ENCODE measurements around the gene SHC2. TPM values are rescaled to one million over a fixed set of nuclear protein-coding genes. Genes with fewer than 3 reads are reported as not detected.
"Not testable (repeated sequence)": the region's sequence is repeated elsewhere in the genome, so short reads cannot be mapped to it uniquely, and the experiment has no call there.

The SHC2 gene
- total RNA-seq, 2 experiments from 2014 or later, result not detected

- Mint-ChIP-seq H3K9me3 (peaks cover 7% of the 10 kb centered on the region), H3K4me3 (no peak overlapping the region), H3K27ac (no peak overlapping the region), H3K36me3 (ENCODE audit: low read depth) (no peaks in the 10 kb centered on the region), H3K27me3 (no peaks in the 10 kb centered on the region), H3K4me1 (no peaks in the 10 kb centered on the region)
- DNase-seq, result no peak
- CTCF ChIA-PET, result no interaction called here
- POLR2A ChIA-PET, result no interaction called here
These were observed 32.7 kb downstream of the SHC2 start for GRCh38 chr19:428149-428548.

DNA sequence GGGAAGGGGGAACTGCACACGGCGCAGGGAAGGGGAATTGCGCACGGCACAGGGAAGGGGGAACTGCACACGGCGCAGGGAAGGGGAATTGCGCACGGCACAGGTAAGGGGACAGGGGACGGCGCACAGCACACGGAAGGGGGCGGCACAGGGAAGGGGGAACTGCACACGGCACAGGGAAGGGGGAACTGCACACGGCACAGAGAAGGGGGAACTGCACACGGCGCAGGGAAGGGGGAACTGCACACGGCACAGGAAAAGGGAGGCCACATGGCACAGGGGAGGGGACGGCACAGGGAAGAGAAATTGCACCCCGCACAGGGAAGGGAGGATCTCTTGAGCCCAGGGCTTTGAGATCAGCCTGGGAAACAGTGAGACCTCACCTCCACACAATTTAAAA is 33.2 kb downstream of the SHC2 start:
- H3K27ac Mint-ChIP-seq; CTCF ChIA-PET; H3K36me3 Mint-ChIP-seq (ENCODE audit: low read depth); H3K4me1 Mint-ChIP-seq; DNase-seq; H3K9me3 Mint-ChIP-seq; POLR2A ChIA-PET; H3K27me3 Mint-ChIP-seq; H3K4me3 Mint-ChIP-seq: not testable (repeated sequence)

- Mint-ChIP-seq H3K4me1 (no peaks in the 10 kb centered on the region), H3K4me3 (no peak overlapping the region), H3K27me3 (no peaks in the 10 kb centered on the region), H3K27ac (no peak overlapping the region), H3K36me3 (ENCODE audit: low read depth) (no peaks in the 10 kb centered on the region), H3K9me3 (peaks cover 7% of the 10 kb centered on the region)
- ChIA-PET CTCF (no interaction called here), POLR2A (no interaction called here)
- no peak for DNase-seq
These were observed 33.9 kb downstream of the SHC2 start for GRCh38 chr19:426725-427445.

DNA sequence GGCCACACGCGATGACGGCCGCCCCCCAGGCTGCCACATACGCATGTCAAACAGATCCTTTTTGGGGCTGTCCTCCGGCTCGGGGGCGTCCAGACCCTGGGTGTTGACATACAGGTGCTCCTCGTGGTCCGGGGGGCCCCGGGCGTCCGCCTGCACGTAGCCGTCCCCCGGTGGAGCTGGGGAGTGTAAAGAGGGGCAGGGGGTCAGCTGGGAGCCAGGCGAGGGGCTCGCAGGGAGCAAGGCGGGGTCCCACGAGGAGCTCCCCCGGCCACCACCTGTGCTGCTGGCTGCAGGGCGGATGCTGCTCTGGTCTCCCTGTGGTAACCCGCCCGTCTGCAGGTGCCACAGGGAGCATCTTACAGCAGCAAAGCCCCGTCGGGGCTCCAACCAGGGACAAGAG is 35.8 kb downstream of the SHC2 start:
- no peak for DNase-seq
- ChIA-PET POLR2A (no interaction called here), CTCF (no interaction called here)
- Mint-ChIP-seq H3K27me3 (no peaks in the 10 kb centered on the region), H3K36me3 (ENCODE audit: low read depth) (no peaks in the 10 kb centered on the region), H3K4me3 (no peak overlapping the region), H3K27ac (no peak overlapping the region), H3K4me1 (no peaks in the 10 kb centered on the region), H3K9me3 (no peaks in the 10 kb centered on the region)

DNA sequence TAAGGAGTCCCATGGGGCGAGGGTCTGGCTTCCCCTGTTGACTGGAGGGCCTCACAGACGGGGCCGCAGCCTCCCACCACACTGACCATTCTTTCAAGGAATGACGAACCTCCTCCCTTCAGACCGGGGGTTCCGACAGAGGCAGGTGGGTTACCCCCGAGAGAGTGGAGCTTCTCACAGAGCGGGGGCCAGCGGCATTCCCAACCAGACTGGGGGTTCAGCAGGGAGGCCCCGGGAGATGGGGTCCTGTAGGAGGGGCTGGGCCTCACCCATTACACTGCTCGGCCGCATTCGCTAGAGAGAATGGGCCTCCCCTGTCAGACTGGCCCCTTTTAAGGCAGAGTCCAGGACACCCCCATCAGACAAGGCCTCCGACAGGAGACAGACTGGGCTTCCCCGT is 36.3 kb downstream of the SHC2 start:
- Mint-ChIP-seq H3K27ac (no peak overlapping the region), H3K27me3 (no peaks in the 10 kb centered on the region), H3K9me3 (no peaks in the 10 kb centered on the region), H3K4me1 (no peaks in the 10 kb centered on the region), H3K4me3 (no peak overlapping the region), H3K36me3 (ENCODE audit: low read depth) (no peaks in the 10 kb centered on the region)
- POLR2A ChIA-PET, result no interaction called here
- no peak for DNase-seq
- CTCF ChIA-PET, result no interaction called here

DNA sequence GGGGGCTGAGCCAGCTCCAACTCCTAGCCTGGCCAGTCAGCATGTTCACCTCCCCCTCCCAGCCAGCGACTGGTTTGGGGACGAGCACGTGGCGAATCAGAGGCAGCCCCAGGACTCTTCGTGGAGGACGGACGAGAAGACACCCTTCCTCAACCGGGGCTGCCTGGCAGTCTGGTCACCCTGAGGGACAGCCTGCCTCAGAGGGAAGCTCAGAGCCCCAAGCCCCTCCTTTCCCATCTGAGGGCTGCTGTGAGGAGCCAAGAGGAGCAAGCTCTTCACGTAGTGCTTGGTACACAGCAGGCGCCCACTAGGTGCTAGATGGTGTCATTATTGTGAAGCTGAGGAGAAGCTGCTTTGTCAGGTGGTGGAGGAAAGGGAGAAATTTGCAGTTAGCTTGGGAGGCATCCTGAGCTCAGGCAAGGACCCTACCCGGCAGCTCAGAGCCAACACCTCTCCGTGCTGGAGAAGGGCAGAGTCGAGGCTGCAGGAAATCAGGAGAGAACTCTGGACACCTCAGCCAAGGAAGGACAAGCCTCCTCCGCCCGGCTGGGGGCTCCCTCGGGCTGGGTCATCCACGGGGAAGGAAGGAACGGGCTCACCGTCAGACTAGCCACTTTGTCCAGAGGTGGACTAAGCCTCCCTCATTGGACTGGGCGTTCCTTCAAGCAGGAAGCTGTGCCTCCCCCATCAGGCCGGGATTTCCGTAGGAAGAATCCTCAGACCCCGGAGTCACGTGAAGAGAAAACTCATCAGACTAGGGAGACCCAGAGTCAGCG is 37.0 kb downstream of the SHC2 start:
- Mint-ChIP-seq H3K27ac (no peak overlapping the region), H3K4me1 (no peaks in the 10 kb centered on the region), H3K4me3 (no peak overlapping the region), H3K36me3 (ENCODE audit: low read depth) (no peaks in the 10 kb centered on the region), H3K9me3 (no peaks in the 10 kb centered on the region), H3K27me3 (no peaks in the 10 kb centered on the region)
- no peak for DNase-seq
- ChIA-PET CTCF (no interaction called here), POLR2A (no interaction called here)

DNA sequence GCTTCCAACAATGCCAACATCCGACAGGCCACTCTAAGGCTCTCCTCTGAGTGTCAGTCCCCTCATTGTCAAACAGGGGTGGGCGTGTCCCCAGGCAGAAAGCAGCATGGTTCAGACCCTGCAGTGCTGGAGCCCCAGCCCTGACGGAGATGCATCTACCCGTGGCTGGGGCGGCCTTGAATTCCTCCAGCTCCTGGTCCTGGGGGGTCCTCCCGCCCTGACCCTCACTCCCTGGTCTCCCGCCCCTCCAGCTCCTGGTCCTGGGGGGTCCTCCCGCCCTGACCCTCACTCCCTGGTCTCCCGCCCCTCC is 38.0 kb downstream of the SHC2 start:
- POLR2A ChIA-PET; H3K9me3 Mint-ChIP-seq; H3K27me3 Mint-ChIP-seq; H3K27ac Mint-ChIP-seq; H3K36me3 Mint-ChIP-seq (ENCODE audit: low read depth); CTCF ChIA-PET; H3K4me1 Mint-ChIP-seq; DNase-seq; H3K4me3 Mint-ChIP-seq: not testable (repeated sequence)

GRCh38 chr19:422213-422916 is 38.5 kb downstream of the SHC2 start:
- no peaks in the 10 kb centered on the region for H3K36me3 Mint-ChIP-seq (ENCODE audit: low read depth)
- no peaks in the 10 kb centered on the region for H3K9me3 Mint-ChIP-seq
- POLR2A ChIA-PET, result no interaction called here

GRCh38 chr19:419721-420515 is 40.9 kb downstream of the SHC2 start:
- Mint-ChIP-seq H3K4me1 (no peaks in the 10 kb centered on the region), H3K36me3 (ENCODE audit: low read depth) (no peaks in the 10 kb centered on the region), H3K9me3 (no peaks in the 10 kb centered on the region), H3K27me3 (no peaks in the 10 kb centered on the region), H3K4me3 (no peak overlapping the region), H3K27ac (no peak overlapping the region)
- ChIA-PET POLR2A (interaction anchor here (0.7 kb wide), 1 partner anchor 64 kb away, joined by 3 read pairs; no protein-coding TSS in a partner anchor), CTCF (no interaction called here)
- DNase-seq, result no peak

More at GRCh38 chr19:422213-422916, 38.5 kb downstream of the SHC2 start:
- CTCF ChIA-PET, result interaction anchor here (0.6 kb wide), 1 partner anchor 260 kb away, joined by 3 read pairs; no protein-coding TSS in a partner anchor
- H3K27ac Mint-ChIP-seq, result no peak overlapping the region
- H3K27me3 Mint-ChIP-seq, result no peaks in the 10 kb centered on the region
- H3K4me3 Mint-ChIP-seq, result no peak overlapping the region
- DNase-seq, result no peak
- no peaks in the 10 kb centered on the region for H3K4me1 Mint-ChIP-seq

DNA sequence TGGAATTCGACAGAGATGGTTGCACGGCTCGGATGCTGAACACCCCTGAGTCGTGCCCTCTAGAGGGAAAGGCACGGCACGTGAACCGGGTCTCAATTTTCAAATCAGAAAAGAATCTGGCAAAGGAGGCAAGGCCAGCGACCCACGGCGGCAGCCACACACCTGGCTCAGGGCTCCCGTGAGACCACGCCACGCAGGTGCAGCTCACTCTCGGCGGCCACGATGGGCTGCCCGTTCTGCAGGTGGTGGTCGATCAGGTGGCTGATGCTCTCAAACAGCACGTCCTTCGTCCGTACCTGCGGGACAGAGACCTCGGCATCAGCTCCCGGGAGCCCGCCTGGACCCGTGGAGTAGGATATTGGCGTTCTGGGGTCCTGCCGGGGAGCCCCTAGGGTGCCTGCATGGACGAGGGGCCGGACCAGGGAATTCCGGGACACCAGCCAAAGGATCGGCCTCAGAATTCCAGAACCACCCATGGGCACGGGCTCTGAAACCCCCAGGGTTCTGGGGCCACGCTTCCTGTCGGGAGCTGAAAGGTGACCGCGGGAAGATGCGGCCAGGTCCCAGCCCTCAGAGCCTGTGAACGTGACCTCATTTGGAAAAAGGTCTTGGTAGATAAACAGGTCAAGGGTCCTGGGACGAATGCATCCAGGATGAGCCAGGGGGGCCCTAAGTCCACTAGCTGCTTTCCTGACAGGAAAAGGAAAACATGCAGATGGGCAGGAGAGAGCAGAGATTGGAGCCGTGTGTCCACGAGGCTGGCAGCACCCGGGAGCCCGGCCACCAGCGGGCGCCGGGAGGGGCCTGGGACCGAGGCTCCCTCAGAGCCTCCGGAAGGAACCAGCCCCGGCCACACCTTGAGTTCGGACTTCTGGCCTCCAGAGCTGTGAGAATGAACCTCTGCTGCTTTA is 41.8 kb downstream of the SHC2 start:
- Mint-ChIP-seq H3K27ac (no peak overlapping the region), H3K27me3 (no peaks in the 10 kb centered on the region), H3K36me3 (ENCODE audit: low read depth) (no peaks in the 10 kb centered on the region), H3K4me1 (no peaks in the 10 kb centered on the region), H3K9me3 (no peaks in the 10 kb centered on the region), H3K4me3 (no peak overlapping the region)
- ChIA-PET POLR2A (interaction anchor here (0.7 kb wide), 1 partner anchor 65 kb away, joined by 3 read pairs; no protein-coding TSS in a partner anchor), CTCF (no interaction called here)
- DNase-seq, result no peak

DNA sequence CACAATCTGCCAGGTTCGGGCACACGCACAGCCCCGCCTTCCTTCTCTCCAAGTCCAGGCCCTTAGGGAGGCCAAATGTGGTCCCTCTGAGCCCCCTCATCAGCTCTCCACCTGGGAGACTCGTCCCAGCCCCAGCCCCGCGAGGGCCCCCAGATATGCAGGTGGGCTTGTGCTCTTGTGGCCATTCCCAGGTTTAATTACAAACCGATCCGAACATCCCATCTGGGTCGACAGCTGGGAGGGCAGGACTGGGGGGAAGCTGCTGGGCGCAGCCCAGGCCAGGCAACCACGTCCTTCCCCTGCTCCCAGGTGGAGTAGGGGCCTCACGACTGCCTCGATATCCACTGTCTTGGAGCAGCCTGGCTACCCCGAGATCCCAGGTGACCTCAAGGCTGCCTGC is 44.4 kb downstream of the SHC2 start:
- Mint-ChIP-seq H3K36me3 (ENCODE audit: low read depth) (no peaks in the 10 kb centered on the region), H3K9me3 (no peaks in the 10 kb centered on the region), H3K4me1 (no peaks in the 10 kb centered on the region), H3K27me3 (no peaks in the 10 kb centered on the region), H3K4me3 (no peak overlapping the region), H3K27ac (no peak overlapping the region)
- DNase-seq, result no peak
- CTCF ChIA-PET, result interaction anchor here (0.6 kb wide), 1 partner anchor 190 kb away, joined by 3 read pairs; no protein-coding TSS in a partner anchor
- POLR2A ChIA-PET, result no interaction called here

DNA sequence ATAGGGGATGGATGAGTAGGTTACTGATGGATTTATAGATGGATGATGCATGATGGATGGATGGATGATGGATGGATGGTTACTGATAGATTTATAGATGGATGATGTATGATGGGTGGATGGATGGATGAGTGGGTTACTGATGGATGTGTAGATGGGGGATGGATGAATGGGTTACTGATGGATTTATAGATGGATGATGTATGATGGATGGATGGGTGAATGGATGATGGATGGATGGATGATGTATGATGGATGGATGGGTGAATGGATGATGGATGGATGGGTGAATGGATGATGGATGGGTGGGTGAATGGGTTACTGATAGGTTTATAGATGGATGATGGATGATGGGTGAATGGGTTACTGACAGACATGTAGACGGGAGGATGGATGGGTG is 45.5 kb downstream of the SHC2 start:
- Mint-ChIP-seq H3K4me3 (no peak overlapping the region), H3K36me3 (ENCODE audit: low read depth) (no peaks in the 10 kb centered on the region), H3K9me3 (no peaks in the 10 kb centered on the region), H3K27me3 (no peaks in the 10 kb centered on the region), H3K27ac (no peak overlapping the region), H3K4me1 (no peaks in the 10 kb centered on the region)
- ChIA-PET POLR2A (no interaction called here), CTCF (no interaction called here)
- DNase-seq, result no peak
